ENCODE measurements around the gene CDH13. TPM values are rescaled to one million over a fixed set of nuclear protein-coding genes. Genes with fewer than 3 reads are reported as not detected.

CDH13 gene
- total and polyA plus RNA-seq, 2 experiments from 2014 or later, result 1.6 to 4.4 TPM

GRCh38 chr16:83730812-83731211, 1104.0 kb downstream of the CDH13 start:
- no peak overlapping the region for H3K27ac Mint-ChIP-seq
- ATAC-seq (no peak), DNase-seq (ENCODE audit: low spot score) (no peak)
- no peak overlapping the region for H3K4me3 ChIP-seq
- peaks cover 12% of the 10 kb centered on the region; the same call in 2 of the 3 replicates for H3K36me3 Mint-ChIP-seq (ENCODE audit: low read depth)
- TF ChIP-seq NANOG (IDR thresholded peaks at IDR 0.05; ENCODE audit: borderline replicate concordance), result no peak
- TF ChIP-seq REST (IDR thresholded peaks at IDR 0.05; ENCODE audit: unreplicated experiment), result no peak
- TF ChIP-seq CTCF (conservative IDR thresholded peaks at IDR 0.05; ENCODE audit: low read depth in 2 of 2), result no peak
- no peak for TF ChIP-seq ZNF331 (CRISPR knock-in tag; IDR thresholded peaks at IDR 0.05; ENCODE audit: low read depth)
- no peak for TF ChIP-seq CREB1 (CRISPR knock-in tag; IDR thresholded peaks at IDR 0.05; ENCODE audit: low read depth)
- TF ChIP-seq EZH2phosphoT487 (IDR thresholded peaks at IDR 0.05; ENCODE audit: unreplicated experiment), result no peak
- no peak for TF ChIP-seq ZNF462 (CRISPR knock-in tag; IDR thresholded peaks at IDR 0.05)
- TF ChIP-seq ETS1 (IDR thresholded peaks at IDR 0.05), result no peak
- TF ChIP-seq POLR2AphosphoS5 (IDR thresholded peaks at IDR 0.05; ENCODE audit: low read depth), result no peak
- no peak for TF ChIP-seq JUNB (IDR thresholded peaks at IDR 0.05; ENCODE audit: unreplicated experiment)
- no peak for TF ChIP-seq ZNF114 (CRISPR knock-in tag; IDR thresholded peaks at IDR 0.05)
- no peak for TF ChIP-seq STAT1 (IDR thresholded peaks at IDR 0.05; ENCODE audit: unreplicated experiment)
- no peak for TF ChIP-seq EZH2 (IDR thresholded peaks at IDR 0.05; ENCODE audit: low read depth, unreplicated experiment)
- peaks cover 25% of the 10 kb centered on the region for H3K9me3 Mint-ChIP-seq
- no peak overlapping the region for H2AFZ ChIP-seq
- H3K4me3 Mint-ChIP-seq, result no peak overlapping the region
- no peaks in the 10 kb centered on the region for H3K79me2 ChIP-seq (replicated peaks; ENCODE audit: insufficient read depth)
- no peaks in the 10 kb centered on the region for H3K9me2 ChIP-seq (ENCODE audit: insufficient read depth)
- no peaks in the 10 kb centered on the region for H3F3A ChIP-seq (replicated peaks; ENCODE audit: low read depth)
- no peaks in the 10 kb centered on the region for H4K20me1 ChIP-seq (replicated peaks; ENCODE audit: insufficient read depth)
- H3K36me3 ChIP-seq (ENCODE audit: insufficient read depth), result no peaks in the 10 kb centered on the region
- no peaks in the 10 kb centered on the region for H3K27me3 ChIP-seq (ENCODE audit: insufficient read depth)
- H3K27me3 Mint-ChIP-seq (ENCODE audit: insufficient read depth, low read depth, poor library complexity), result peaks cover 12% of the 10 kb centered on the region
- no peak overlapping the region for H3K27ac ChIP-seq (ENCODE audit: low read depth)
- peaks cover 5% of the 10 kb centered on the region; the same call in 1 of the 2 replicates for H3K4me1 ChIP-seq (ENCODE audit: insufficient read depth)
- H3K4me2 ChIP-seq, result no peak overlapping the region
- H3K4me1 Mint-ChIP-seq, result peaks cover 2% of the 10 kb centered on the region; the same call in 1 of the 3 replicates

Data from GM23338 (cell line).